Uterus (tissue), 2 donors: ENCODE results near the gene S100A2.

ENCODE experiments used
- POLR2A ChIP-seq, 2 donors: fragments of 450-650 bp; IDR thresholded peaks; one replicate each; pipeline ENCODE4 v1.6.1; 2016; ENCODE audit warnings: antibody characterized with exemption in 2 of 2, mild to moderate bottlenecking in 1 of 2, moderate library complexity in 1 of 2
- TF ChIP-seq, protein P1 (sequence below), 4 experiments: fragments of 200-600 bp in 2 of 4; fragments of 450-650 bp in 2 of 4; sonication (generic) in 2 of 4; IDR thresholded peaks; one replicate each; pipeline ENCODE4 v1.5.1; 2016 to 2019; ENCODE audit warnings: antibody characterized with exemption in 4 of 4, mild to moderate bottlenecking in 2 of 4, moderate library complexity in 1 of 4

DNA sequence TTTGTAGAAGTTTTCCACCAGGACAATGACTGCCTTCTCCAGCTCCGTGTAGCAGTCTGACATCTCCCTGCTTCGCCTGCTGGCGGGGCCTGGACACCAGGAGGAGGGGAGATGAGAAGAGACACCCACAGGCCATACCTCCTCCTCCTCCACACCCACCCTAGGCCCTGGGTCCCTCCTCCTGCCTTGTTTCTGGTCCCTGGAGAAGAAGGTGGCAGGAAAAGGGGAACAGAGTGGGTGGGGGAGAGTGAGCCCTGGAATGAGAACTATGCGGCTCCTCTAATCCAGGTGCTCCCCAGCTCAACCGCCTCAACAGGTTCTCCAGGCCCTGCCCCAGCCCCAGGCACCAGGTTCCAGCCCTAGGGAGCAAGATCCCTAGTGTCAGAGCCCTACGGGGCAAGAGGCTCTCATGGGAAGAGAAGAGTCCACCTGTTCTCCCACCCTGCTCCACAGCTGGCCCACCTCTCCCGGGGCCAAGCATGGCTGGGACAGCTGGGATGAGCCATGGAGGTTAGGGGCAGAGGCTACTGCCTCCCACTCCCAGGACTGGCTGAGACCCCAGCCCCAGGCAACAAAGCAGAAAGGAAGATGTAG lies 42.5 kb upstream of the S100A2 start:
- TF ChIP-seq, protein P1, sequence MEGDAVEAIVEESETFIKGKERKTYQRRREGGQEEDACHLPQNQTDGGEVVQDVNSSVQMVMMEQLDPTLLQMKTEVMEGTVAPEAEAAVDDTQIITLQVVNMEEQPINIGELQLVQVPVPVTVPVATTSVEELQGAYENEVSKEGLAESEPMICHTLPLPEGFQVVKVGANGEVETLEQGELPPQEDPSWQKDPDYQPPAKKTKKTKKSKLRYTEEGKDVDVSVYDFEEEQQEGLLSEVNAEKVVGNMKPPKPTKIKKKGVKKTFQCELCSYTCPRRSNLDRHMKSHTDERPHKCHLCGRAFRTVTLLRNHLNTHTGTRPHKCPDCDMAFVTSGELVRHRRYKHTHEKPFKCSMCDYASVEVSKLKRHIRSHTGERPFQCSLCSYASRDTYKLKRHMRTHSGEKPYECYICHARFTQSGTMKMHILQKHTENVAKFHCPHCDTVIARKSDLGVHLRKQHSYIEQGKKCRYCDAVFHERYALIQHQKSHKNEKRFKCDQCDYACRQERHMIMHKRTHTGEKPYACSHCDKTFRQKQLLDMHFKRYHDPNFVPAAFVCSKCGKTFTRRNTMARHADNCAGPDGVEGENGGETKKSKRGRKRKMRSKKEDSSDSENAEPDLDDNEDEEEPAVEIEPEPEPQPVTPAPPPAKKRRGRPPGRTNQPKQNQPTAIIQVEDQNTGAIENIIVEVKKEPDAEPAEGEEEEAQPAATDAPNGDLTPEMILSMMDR (IDR thresholded peaks at IDR 0.05), result no peak
- TF ChIP-seq POLR2A (IDR thresholded peaks at IDR 0.05), result no peak
